GM23248 (cell line): ENCODE measurements around the gene SCGN.

ENCODE experiments used
- EZH2 ChIP-seq: fragments of 200-600 bp; sonication (generic); IDR thresholded peaks from 2 replicates; pipeline ENCODE4 v1.6.1; 2018; ENCODE audit warnings: antibody characterized with exemption, mild to moderate bottlenecking; ENCODE audit not compliant: insufficient read depth, poor library complexity, severe bottlenecking
- EZH2phosphoT487 ChIP-seq: fragments of 200-600 bp; sonication (generic); IDR thresholded peaks from 2 replicates; pipeline ENCODE4 v1.6.1; 2018; ENCODE audit warnings: antibody characterized with exemption, moderate library complexity, mild to moderate bottlenecking, low read depth; ENCODE audit not compliant: insufficient read depth

DNA sequence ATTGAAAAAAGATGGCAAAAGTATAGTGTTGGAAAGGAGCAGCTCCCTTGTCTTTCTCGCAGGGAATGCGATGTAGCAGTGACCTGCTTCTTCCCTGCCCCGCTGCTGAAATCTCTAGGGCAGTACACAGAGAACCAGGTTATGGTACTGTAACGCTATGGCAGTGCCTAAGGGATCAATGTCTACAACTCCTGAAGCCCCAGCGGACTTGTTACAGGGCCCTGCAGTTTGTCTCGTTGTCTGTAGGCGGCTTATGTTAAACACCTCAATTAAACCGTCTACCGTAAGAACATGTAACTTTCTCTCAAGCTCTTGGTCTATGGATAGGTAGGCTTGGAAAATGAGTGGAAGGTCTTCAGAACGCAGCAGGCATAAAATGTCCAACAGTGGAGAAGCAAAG, 57.7 kb downstream of the SCGN start:
- TF ChIP-seq EZH2phosphoT487 = no peak
- TF ChIP-seq EZH2 = no peak
